HG03342 (cell line): ENCODE data around the gene FAM228A.
"Not testable (repeated sequence)": the region's sequence is repeated elsewhere in the genome, so short reads cannot be mapped to it uniquely, and the experiment has no call there.

Source experiments
- ATAC-seq: cut with Tn5 transposase; IDR thresholded peaks from one replicate; pipeline ENCODE4 v1.9.1; 2021; ENCODE audit warnings: mild to moderate bottlenecking, moderate library complexity; ENCODE audit not compliant: unreplicated experiment

The FAM228A gene

GRCh38 chr2:24190503-24190902 is 15.7 kb downstream of the FAM228A start:
- no peak for ATAC-seq

DNA sequence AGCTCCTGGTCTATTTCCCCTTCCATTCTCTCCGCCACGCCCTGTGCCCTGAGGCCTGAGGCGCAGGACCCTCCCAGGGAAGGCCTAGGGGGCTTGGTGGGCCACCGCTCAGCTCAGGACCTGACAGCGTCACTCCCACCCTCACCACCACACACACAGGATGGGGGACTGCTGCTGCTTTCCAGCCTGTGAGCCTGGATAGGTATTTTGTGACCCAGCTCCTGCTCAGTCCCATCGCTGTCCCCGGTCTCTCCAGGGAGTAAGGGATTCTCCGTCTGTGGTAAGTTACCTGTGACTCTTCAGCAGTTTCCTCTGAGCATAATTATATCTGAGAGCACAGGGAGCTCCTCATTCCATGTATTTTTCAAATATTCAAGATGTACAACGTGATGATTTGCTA is 16.3 kb downstream of the FAM228A start:
- ATAC-seq = no peak

DNA sequence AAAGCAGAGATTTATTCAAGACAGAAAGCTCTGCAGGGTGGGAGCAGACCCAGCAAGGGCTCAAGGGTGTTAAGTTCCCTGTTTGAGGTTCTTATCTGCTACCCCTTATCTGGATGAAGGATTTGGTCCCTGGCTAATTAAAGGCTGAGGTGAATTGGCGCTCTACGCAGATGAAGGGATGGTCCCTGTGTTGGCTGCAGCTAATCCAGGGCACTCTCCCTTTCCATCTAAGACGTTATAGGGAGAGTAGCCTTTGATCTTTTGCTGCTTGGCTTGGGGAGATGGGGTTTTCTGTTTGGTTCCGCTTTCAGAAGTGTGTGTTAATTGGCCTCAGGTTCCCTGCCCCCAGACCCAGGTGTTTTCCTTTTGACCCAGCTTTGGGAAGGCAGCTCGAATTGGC is 17.0 kb downstream of the FAM228A start:
- ATAC-seq = no peak

- ATAC-seq = not testable (repeated sequence)
These were observed 22.4 kb downstream of the FAM228A start for GRCh38 chr2:24197213-24197612.

DNA sequence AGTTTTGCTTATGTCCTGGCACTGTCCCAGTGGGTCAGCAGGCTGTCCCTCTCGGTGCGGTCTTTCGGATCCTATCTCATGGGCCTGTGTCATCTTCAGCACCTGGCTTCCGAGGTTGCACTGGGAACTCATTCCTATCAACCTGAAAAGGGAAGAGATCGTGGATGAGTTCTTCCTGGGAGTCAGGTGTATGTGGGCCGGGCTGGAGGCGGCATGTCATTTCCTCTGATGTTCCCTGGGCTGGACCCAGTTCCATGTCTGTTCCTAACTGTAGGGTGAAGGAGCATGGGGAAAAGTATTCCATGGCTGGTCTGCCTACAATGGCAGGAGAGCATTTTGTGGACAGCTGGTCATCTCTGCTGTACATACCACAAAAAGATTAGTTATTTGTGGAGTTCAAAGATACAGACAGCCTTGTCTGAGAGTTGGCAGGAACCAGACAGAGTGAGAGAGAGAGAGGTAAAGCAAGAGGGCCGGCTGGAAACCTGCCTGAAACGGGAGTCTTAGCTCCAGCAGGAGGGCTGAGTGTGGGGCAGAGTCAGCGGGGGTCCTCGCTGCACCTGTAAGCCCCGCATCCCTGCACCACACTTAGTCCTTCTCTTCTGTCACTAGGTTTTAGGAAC is 25.2 kb downstream of the FAM228A start:
- no peak for ATAC-seq

DNA sequence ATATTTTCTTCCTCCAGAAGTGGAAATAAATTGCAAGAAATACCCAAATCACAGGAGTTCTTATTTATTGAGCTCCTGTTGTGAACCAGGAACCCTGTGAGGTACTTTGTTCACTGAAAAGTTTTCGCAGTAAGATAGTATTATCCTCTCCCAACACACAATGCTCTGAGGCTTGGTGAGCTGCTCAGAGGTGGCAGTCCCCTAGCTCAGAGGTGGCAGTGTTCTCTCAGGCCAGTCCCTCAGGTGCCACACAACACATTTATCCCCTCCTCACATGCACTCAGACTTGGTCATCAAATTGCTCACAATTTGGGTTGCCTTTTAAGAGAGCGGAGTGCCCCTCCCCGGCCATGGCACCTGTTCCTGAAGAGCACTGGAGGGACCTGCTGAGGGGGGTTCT is 25.9 kb downstream of the FAM228A start:
- no peak for ATAC-seq

DNA sequence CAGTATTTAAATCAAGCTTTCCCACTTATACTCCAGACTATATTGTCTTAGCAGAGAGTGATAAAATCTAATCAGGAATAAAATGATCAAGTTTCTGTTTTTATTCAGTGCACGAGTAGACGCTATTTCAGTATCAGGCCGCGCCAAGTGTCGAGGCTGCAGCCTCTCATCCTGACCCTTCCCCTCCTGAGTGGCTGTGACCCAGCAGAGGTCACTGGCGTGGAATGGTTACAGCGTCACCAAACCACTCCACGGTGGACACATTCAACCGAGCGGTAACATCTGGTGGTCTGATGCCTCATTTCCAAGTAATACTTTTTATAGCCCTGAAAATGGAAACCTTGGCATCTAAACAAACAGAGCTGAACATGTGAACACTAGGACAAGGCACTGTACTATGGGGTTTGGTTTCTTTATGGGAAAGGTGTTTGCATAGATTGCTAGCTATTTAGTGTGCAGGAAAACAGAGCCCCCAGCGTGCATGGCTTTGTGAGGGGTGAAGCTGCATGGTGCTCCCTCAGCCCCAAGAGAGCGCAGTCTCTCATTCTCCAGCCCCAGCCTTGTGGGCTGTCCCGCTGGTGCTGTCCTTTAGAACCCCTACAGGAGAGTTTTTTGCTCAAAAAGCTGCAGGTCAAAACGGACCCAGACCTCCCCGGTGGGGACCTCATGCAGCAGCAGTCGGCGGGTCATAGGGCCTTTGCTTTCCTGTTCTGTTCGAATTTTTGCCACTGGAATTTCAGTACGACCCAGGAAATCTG is 28.4 kb downstream of the FAM228A start:
- ATAC-seq = no peak

DNA sequence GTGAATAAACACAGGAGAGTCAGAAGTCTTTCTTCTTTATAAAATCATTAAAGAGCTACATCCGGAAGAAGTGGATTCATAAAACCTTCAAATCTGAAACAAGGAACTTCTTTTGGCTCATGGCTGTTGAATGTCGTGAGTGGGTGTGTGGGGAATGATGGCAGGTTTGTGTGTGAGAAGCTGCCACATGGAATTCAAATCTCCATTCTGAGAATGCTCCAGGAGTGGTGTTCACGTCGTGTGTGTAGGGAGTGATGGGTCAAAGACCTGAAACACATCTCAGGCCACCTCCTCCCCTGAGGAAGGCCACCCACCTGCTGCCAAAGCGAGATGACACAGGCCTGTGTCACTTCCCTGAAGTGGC is 28.9 kb downstream of the FAM228A start:
- no peak for ATAC-seq

- no peak for ATAC-seq
These were observed 29.7 kb downstream of the FAM228A start for GRCh38 chr2:24204505-24204904.

DNA sequence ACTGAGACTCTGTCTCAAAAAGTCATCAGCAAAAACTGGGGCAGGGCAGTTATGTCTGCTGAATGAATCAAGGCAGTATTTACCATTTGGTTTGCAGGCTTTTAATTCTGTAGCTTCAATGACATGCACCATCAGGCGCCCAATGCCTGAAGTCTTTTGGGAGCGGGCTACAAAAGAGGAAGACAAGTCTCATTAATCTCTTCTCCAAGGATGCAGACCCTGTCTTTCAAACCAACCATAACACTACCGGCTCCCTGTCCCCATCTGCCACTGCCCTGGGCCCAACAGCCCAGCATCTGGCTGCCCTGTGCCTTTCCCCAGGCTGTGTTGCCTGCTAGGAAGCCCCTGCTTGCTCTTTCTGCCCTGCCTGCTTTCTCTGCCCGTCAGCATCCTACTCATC is 30.3 kb downstream of the FAM228A start:
- no peak for ATAC-seq

DNA sequence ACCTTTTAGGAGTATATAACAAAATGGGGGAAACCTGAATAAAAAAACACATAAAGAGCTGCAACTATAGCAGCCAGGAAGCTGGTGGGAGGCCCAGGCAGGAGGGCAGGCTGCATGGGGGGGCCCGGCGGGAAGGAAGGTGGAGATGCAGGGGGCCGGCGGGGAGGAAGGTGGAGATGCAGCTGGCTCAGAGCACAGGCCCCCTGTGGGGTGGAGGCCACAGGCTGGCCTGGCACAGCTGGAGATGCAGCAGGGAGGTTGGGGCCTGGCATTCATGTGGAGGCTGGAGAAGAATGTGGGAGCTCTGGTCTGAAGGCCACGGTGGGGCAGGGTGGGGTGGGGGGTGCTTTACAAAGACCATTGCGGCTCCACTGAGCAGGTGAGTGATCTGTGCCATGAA is 31.4 kb downstream of the FAM228A start:
- ATAC-seq = no peak

- ATAC-seq = no peak
These were observed 31.9 kb downstream of the FAM228A start for GRCh38 chr2:24206714-24207113.

DNA sequence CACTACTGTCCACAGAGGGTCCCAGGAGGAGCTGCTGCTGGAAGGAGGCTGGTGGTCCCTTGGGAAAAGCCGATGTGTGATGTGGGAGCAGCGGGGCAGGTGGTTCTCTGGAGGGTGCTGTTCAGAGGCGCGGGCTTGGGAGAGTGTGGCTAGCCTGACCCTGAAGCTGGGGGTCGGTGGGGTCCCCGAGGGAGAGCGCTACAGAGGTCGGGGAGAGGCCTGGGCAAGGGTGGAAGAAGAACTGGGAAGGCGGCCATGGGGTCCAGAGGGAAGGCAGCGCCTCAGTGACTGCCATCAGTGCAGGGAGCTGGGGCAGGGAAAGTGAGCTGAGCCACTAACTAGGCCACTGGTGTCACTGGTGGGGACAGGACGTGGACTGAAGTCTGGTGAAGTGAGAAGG is 32.5 kb downstream of the FAM228A start:
- ATAC-seq = no peak

- no peak for ATAC-seq
These were observed 33.6 kb downstream of the FAM228A start for GRCh38 chr2:24208490-24208889.

DNA sequence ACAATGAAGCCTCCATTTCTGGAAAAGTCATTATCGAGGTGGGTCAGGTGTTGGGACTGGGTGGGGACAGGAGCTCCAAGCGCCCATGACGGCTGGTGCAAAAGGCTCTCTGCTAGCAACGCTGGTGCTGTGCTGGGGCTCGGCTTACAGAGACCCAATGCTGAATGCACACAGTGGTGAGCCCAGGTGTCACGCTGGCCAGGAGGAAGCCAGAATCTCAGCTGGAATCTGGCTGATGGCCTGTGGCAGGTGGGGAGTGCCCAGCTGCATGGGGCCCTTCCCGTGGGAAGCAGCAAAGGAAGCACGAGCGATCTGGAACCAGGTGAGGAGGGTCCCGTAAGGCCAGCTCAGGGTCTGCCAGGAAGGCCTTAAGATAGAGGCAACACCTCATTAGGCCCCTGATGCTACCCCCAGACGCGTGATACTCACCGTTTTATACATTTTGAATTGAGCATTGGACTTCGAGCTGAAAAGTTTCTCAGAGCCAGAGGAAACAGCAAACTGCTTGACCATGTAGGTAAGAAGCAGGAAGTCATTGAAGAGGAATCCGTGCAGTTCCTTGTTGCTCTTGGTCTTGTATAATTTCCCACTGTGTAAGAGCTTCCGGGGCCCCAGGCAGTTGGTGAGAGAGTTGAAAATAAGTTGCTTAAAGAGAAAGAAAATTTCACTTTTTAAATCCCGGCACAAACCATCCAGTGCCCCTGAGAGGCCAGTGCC is 34.7 kb downstream of the FAM228A start:
- no peak for ATAC-seq

GRCh38 chr2:24210106-24210455 is 35.2 kb downstream of the FAM228A start:
- ATAC-seq = no peak

GRCh38 chr2:24210723-24211122 is 35.9 kb downstream of the FAM228A start:
- no peak for ATAC-seq

- ATAC-seq = no peak
These were observed 36.6 kb downstream of the FAM228A start for GRCh38 chr2:24211408-24211807.

DNA sequence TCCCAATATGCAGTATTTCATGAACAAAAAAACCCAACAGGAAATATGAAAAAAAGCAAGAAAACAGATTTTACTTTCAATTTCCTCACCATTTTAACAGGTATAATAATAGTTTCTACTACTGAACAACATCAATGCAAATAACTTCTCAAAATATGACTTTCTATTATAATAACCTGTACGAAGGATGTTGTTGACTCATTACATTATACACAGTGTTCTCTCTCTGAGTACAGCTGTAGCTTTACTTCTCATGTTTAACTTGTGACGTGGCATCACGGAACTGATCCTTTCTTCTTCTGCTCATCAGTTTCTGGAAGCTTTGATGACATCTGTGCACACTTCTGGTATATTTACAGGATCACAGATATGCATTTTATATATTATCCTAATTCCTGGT is 40.0 kb downstream of the FAM228A start:
- ATAC-seq = peak; percentile 99

DNA sequence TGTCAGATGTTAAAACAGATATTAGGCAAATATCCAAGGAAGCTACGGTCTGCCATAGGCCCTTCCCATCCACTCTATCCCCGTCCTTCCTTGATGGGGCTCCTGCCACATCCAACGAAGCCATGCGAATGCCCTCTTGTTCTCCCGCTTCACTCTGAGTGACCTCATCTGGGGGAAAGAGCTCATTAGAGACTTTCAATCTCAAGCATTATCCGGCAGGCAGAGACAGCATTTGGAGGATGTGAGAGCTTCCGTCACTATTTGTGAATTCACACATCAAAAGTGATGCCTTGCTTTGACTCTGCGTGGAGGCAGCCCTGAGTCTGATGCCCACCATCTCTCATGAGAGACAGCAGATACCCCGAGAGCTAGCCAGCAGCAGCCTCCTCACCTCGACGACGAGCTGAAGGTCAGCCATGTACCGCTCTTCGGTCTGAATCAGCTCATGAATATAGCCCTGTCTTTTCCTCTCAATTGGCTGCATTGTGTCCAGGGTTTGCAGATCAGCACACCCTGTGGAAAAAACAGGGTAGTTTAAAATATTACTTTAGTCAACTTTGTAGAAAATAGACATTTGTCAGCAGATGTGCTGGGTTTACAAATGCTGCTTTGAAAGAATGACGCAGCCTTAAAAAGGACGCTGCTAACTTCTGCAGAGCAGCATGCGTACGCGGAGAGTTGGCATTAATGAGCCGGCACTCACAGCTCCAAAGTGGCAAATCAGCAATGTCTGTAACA is 45.9 kb downstream of the FAM228A start:
- no peak for ATAC-seq

- no peak for ATAC-seq
These were observed 46.6 kb downstream of the FAM228A start for GRCh38 chr2:24221343-24222050.
